COLO668 (cell line): ENCODE results near the gene MAEA.
"Not testable (repeated sequence)": the region's sequence is repeated elsewhere in the genome, so short reads cannot be mapped to it uniquely, and the experiment has no call there.

Experiments used
- DNase-seq: peaks from one replicate; lab custom pipeline; 2025; ENCODE audit not compliant: unreplicated experiment; lab: John Stamatoyannopoulos, UW

MAEA gene

GRCh38 chr4:1277667-1278665 lies 11.7 kb upstream of the MAEA start:
- no peak for DNase-seq

GRCh38 chr4:1279253-1279652 lies 10.4 kb upstream of the MAEA start:
- DNase-seq = no peak

- no peak for DNase-seq
These were observed 6.0 kb upstream of the MAEA start for GRCh38 chr4:1283711-1284110.

- no peak for DNase-seq
These were observed 4.4 kb upstream of the MAEA start for GRCh38 chr4:1285151-1285789.

- DNase-seq = no peak
These were observed 3.7 kb upstream of the MAEA start for GRCh38 chr4:1285790-1286553.

GRCh38 chr4:1288786-1289185 lies 905 bp upstream of the MAEA start:
- no peak for DNase-seq

- DNase-seq = peak; percentile 45
These were observed 680 bp downstream of the MAEA start for GRCh38 chr4:1290165-1290977.

- DNase-seq = peak; percentile 25
These were observed 1.4 kb downstream of the MAEA start for GRCh38 chr4:1291091-1291490.

GRCh38 chr4:1291996-1292702 lies 2.5 kb downstream of the MAEA start:
- no peak for DNase-seq

GRCh38 chr4:1292703-1293011 lies 3.0 kb downstream of the MAEA start:
- not testable (repeated sequence) for DNase-seq

GRCh38 chr4:1293531-1293941 lies 3.8 kb downstream of the MAEA start:
- DNase-seq = no peak

- no peak for DNase-seq
These were observed 4.3 kb downstream of the MAEA start for GRCh38 chr4:1293991-1294390.

- no peak for DNase-seq
These were observed 4.7 kb downstream of the MAEA start for GRCh38 chr4:1294424-1294823.

GRCh38 chr4:1294891-1295290 lies 5.2 kb downstream of the MAEA start:
- DNase-seq = no peak

GRCh38 chr4:1295405-1296055 lies 5.8 kb downstream of the MAEA start:
- DNase-seq = no peak

GRCh38 chr4:1296324-1297022 lies 6.8 kb downstream of the MAEA start:
- no peak for DNase-seq

GRCh38 chr4:1297023-1297395 lies 7.3 kb downstream of the MAEA start:
- no peak for DNase-seq

- no peak for DNase-seq
These were observed 8.0 kb downstream of the MAEA start for GRCh38 chr4:1297456-1298325.
